ENCODE data around the gene VTI1A. TPM values are rescaled to one million over a fixed set of nuclear protein-coding genes. Genes with fewer than 3 reads are reported as not detected.

Gene VTI1A
- total RNA-seq, 1 donor from 2014 or later, result 29.7 TPM

GRCh38 chr10:112615269-112615668 lies 168.3 kb downstream of the VTI1A start:
- ATAC-seq, result no peak
- no peak for TF ChIP-seq CTCF (IDR thresholded peaks at IDR 0.05)
- H3K27ac ChIP-seq, result no peak overlapping the region
- no peaks in the 10 kb centered on the region for H3K4me1 ChIP-seq
- no peak overlapping the region for H3K4me3 ChIP-seq
- peaks cover 12% of the 10 kb centered on the region for H3K9me3 ChIP-seq
- H3K27me3 ChIP-seq, result no peaks in the 10 kb centered on the region
- no peak for DNase-seq
- intact Hi-C loops (cut with DNase I), result no loop called here
- H3K36me3 ChIP-seq, result no peaks in the 10 kb centered on the region

DNA sequence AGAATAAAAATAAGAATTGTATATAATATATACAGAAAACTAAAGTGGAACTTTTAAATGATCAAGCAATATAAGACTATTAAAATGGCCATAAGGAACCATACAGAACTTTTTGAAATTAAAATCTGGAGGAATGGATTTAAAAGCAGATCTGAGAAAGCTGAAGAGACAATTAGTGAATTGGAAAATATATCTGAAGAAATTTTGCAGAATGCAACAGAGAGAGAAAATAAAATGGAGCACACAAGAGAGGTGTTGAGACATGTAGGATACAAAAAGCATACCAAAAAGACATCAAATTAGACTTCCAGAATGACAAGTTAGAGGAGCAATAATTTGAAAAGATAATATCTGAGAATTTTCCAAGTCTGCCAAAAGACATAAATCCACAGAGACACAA lies 169.6 kb downstream of the VTI1A start:
- ATAC-seq, result no peak
- intact Hi-C loops (cut with DNase I), result no loop called here
- no peak for DNase-seq
- Histone ChIP-seq H3K36me3 (no peaks in the 10 kb centered on the region), H3K4me3 (no peak overlapping the region), H3K27me3 (no peaks in the 10 kb centered on the region), H3K27ac (no peak overlapping the region), H3K9me3 (peaks cover 12% of the 10 kb centered on the region), H3K4me1 (no peaks in the 10 kb centered on the region)
- TF ChIP-seq CTCF (IDR thresholded peaks at IDR 0.05), result no peak

GRCh38 chr10:112618814-112619213 lies 171.8 kb downstream of the VTI1A start:
- DNase-seq, result no peak
- TF ChIP-seq CTCF (IDR thresholded peaks at IDR 0.05), result no peak
- intact Hi-C loops (cut with DNase I), result no loop called here
- H3K4me1 ChIP-seq, result no peaks in the 10 kb centered on the region
- no peak overlapping the region for H3K27ac ChIP-seq
- no peak overlapping the region for H3K4me3 ChIP-seq
- no peaks in the 10 kb centered on the region for H3K36me3 ChIP-seq
- no peak for ATAC-seq
- peaks cover 12% of the 10 kb centered on the region for H3K9me3 ChIP-seq
- no peaks in the 10 kb centered on the region for H3K27me3 ChIP-seq

- H3K4me1 ChIP-seq, result no peaks in the 10 kb centered on the region
- no peak overlapping the region for H3K4me3 ChIP-seq
- ATAC-seq (no peak), DNase-seq (no peak)
- H3K27ac ChIP-seq, result no peak overlapping the region
- intact Hi-C loops (cut with DNase I), result no loop called here
- no peak for TF ChIP-seq CTCF (IDR thresholded peaks at IDR 0.05)
- no peaks in the 10 kb centered on the region for H3K27me3 ChIP-seq
- peaks cover 12% of the 10 kb centered on the region for H3K9me3 ChIP-seq
- no peaks in the 10 kb centered on the region for H3K36me3 ChIP-seq
Measured at GRCh38 chr10:112619556-112619955, 172.5 kb downstream of the VTI1A start.

DNA sequence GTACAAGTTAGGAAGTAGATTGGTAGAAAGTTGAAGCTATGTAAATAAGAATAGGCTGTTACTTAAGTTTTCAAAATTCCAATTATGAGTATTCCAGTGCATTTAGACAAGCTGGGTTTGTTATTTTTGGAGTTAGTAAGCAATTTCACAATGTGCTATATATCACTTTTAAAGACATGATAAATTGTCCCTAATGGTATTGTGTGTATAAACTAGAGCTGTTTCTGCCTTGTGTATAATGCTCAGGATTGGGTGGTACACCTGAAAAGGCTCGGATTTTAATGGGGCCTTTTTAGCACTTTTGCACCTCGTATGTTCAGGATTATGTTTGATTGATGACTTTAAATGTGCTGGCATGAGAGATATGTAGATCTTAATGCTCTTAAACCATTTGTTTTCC lies 175.8 kb downstream of the VTI1A start:
- no peak for ATAC-seq

More for the DNA sequence above, 175.8 kb downstream of the VTI1A start:
- TF ChIP-seq CTCF (IDR thresholded peaks at IDR 0.05), result no peak
- intact Hi-C loops (cut with DNase I), result no loop called here
- H3K27ac ChIP-seq, result no peak overlapping the region
- DNase-seq, result no peak
- no peaks in the 10 kb centered on the region for H3K9me3 ChIP-seq
- H3K36me3 ChIP-seq, result no peaks in the 10 kb centered on the region
- H3K4me1 ChIP-seq, result no peaks in the 10 kb centered on the region
- no peaks in the 10 kb centered on the region for H3K27me3 ChIP-seq
- no peak overlapping the region for H3K4me3 ChIP-seq

Data from upper lobe of right lung (tissue), 1 donor.